Activated naive CD4-positive, alpha-beta T cell treated with anti-CD3 and anti-CD28 coated beads, Interleukin-2, amount 50 U/mL, for 16 hours (primary cell): ENCODE measurements around the gene CCDC102A.

Experiments used
- DNase-seq: peaks from one replicate; pipeline ENCODE4 v3.0.0-alpha.2; 2020

Gene CCDC102A

DNA sequence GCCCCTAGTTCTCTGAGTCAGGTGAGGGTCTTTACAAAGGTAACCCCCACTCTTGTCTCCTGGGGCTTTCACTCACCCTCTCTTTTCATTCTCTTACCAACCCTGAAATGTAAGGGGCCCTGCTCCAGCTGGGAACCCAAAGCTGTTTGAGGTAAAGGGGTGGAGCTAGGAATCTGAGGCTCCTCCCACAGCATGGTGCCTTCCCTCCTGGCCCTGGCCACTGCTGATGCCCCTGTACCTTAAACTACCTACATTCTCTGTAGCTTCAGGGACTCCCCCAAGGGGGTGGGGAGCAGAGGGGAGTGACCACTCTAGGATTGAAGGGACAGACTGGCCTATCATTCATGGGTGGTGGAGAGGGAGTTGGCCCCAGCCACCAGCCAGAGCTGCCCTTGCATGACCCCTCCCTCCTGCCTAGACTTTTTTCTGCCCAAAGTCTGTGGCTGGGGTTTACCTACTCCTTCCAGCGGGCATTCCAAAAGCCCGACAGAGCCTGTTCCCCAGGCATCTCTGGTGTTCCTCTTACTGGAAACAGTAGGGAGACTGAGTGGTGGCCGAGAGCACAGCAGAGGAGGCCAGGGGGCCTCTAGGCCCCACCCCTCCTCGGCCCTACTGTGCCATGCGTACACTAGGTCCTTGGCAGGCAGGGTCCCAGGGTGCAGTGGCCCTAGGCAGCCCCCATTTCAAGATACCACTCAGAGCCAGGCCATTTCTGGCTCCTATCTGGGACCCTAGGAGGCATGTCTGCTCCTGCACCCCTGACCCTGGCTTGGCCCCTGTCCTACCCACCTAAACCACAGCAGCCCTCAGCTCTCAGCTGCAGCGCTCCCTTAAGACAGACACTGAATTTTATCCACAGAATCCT lies 59.6 kb downstream of the CCDC102A start:
- DNase-seq: no peak

DNA sequence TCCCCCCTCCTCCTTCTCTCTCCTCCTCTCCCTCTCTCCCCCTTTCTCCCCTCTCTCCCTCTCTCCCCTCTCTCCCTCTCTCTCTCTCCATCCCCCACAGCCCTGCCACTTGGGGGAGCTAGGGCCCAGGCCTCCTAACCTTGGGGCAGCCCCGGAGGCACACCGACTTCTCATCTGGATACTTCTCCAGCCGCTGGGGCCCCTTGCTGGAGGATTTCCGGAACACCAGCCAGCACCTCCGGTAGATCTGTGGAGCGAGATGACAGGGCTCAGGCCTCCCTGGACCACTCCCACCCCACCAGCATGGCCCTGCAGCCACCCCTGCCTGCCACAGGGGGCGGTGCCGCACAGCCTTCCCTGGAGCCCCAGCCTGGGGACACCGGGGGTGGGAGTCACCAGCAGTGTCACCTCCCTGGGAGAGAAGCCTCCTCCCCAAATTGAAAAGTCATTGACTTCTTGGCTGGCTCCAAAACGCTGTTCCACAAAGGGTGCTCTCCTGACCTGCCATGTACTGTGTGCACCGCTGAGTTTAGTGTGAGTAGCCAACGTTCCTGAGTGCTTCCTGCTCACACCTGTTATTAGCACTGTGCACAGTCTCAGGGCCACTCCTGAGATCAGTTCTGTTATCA lies 60.5 kb downstream of the CCDC102A start:
- DNase-seq: peak; percentile 68

DNA sequence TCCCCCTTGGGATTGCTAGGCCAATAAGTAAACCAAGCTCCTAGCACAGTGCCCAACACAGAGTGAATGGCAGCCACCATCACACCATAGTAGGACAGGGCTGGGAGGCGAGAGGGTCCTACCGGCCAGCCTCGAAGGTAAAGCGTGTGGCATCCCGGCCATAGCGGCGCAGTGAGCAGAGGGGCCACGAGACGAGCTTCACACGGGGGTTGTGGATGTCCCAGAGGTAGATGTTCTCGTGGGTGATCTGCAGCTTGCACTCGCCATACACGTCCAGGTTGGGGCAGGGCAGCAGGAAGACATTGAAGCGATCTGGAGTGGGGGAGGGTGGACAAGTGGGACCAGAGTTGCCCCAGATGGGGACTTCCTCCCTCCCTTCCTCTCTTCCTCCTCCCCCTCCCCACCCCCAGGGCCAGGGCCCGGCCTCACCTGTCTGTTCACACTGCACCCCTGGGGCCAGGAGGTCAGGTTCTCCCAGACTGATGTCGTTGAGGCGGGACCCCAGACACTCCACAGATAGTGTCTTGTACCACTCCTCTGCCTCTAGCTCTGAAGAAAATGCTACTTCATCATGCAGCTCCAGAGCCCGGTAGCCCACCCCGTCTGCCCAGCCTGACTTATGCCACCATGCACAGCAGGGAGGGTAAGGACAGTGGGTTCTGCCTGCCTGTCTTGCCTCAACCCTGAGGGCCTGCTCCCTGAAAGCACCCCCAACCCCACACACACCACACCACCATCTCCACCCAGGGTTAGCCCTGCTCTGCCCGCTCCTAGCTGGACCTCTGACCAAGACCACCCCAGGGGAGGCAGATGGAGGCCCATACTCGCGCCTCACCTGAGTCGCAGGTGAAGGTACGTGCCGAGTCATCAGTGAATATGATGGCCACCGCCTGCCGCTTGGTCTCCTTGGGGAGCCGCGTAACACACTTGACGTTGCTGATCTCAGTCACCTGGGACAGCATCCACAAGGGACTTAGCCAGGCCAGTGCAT lies 61.4 kb downstream of the CCDC102A start:
- DNase-seq: no peak

DNA sequence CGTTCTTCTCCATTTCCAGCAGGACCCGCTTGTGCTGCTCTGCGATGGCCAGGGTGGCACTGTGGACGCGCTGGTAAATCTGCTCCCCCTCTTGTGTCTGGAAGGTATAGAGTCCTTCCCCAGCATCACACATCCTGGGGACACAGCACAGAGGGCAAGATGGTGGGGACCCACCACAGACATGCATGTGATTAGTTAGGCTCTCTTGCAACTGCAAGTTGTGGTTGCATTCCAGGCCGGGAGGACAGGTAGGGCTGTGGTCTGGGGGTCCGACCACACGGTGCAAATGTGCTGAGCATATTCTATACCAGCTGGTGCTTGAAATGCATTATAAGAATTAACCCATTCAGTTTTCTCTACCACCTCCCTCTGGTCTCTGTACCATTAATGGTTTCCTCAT lies 62.5 kb downstream of the CCDC102A start:
- DNase-seq: no peak

DNA sequence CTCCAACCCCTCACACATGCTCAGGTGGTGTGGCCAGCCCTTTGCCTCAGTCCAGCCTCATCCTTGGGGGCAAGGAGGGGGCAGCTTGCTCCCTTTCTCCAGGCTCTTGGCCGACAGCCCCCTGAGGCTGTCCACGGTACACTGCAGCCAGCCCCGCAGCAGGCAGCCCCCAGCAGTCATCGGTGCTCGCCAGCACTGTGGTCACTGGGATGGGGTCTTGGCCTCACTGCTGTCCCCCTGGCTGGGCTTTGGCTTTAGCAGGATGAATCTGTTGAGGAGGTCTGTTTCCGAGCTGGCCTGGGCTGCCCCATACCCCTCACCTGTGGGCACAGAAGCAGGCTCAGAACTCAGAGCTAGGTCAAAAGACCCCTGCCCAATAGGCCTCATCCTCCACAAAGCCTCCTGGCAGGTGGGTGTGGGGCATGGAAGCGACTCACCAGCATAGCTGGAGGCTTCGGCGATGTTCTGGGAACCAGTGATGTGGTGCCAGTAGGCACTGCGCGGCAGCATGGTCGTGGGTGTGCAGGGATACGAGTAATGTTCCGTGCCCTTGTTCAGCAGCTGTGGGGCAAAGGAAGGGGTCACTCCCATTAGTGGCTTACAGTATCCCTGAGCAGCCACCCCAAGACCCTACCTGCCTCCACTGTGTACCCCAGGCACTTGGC lies 63.1 kb downstream of the CCDC102A start:
- no peak for DNase-seq

DNA sequence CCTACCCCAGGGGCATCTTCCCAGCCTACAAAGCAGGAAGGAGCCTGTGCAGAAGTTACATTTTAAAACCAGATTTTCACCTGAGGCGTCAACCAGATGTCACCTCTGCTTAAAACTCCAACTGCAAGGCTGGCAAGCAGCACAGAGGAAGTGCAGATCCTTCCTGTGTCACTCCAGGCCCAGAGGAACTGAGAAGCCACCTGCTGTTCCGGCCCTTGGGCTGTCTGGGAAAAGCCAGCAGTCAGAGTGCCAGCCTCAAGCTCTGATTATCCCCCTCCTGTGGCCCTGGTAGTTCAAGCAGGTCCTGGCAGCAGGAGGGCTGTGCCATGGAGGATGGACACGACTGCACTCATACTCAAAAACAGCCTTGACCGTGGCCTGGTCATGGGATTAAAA lies 63.7 kb downstream of the CCDC102A start:
- no peak for DNase-seq

DNA sequence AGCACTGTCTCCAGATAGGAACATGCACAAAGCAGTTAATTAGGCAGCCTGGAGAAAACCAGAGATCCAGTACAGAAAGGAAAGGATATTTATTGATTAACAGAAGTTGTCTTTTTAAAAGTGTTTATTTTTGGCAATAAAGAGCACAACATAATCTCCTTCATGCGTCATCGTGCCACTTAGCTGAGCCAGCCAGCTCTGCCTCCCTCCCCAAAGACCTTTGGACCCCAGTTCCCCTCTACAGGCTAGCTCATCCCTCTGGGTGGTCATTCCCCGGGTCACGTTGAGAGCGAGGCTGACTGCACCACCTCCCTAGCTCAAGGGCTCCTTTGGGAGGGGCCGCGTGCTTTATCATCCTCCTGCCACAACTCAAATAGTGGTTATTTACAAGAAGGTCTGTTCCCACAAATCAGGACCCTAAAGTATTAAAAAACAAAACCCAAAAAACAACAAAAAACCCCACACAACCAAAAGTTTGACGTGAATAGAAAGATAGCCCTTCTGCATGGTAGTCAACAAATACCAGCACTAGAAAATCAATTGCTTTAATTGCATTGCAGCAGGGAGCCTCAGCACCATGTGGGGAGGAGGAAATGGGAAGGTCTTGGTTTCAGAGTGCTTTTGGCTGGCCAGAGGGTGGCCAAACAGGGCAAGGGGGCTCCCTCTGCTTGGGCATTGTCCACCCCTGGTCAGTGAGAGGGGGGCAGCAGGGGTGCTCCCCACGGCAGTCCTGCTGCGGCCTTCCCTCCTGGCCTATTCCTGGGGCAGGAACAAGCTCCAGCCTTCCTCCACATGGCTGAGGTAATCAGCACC lies 64.3 kb downstream of the CCDC102A start:
- DNase-seq: no peak

DNA sequence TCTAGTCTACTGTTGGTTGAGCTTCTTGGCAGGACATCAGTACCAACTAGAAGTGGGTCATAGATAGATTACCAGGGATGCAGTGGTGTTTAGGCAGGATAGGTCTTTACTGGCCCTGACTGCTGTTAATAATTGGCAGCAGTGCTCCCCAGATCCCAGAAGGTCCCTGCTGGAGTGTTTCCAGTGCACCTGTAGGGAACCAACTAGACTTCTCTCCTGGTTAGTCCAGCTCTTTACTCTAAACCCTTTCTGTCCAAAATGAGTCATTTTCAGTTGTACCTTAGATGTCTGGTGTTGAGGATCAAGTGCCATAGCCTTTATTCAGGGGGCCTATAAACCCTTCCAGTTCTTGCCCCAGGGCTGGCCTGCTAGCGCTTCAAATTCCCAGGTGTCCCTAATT lies 65.2 kb downstream of the CCDC102A start:
- DNase-seq: no peak

DNA sequence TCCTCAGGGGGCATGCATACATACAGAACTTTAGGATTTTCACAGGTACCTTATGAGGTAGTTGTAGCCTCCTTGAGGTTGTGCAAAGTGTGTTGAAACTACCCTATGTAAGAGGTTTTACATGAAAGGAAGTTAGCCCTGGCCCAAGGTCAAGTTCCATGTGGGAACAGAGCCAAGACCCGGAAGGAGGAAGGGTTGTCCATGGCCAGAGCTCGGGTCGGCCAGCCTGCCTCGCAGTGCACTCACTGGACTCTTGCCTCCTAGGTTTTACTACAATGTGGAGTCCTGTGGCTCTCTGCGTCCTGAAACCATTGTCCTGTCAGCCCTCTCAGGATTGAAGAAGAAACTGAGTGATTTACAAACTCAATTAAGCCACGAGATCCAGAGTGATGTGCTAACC lies 65.7 kb downstream of the CCDC102A start:
- no peak for DNase-seq

DNA sequence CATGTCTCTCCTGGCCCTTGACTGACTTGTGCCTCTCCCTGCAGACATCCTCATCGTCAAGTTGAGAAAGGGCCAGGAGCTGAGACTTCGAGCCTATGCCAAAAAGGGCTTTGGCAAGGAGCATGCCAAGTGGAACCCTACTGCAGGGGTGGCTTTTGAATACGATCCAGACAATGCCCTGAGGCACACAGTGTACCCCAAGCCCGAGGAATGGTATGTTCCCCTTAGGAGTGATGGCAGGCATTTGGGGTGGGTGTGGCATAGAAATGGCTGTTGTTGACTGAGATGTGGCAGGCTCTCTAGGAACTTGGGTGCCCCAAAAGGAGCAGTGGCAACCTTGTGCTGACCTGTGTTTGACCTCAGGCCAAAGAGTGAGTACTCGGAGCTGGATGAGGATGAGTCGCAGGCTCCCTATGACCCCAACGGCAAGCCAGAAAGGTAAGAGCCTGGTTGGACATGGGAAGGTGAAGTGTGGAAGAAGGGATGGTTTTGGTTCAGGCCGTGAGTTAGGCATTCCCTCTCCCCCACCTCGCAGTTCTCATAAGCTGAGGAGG lies 66.4 kb downstream of the CCDC102A start:
- DNase-seq: no peak

DNA sequence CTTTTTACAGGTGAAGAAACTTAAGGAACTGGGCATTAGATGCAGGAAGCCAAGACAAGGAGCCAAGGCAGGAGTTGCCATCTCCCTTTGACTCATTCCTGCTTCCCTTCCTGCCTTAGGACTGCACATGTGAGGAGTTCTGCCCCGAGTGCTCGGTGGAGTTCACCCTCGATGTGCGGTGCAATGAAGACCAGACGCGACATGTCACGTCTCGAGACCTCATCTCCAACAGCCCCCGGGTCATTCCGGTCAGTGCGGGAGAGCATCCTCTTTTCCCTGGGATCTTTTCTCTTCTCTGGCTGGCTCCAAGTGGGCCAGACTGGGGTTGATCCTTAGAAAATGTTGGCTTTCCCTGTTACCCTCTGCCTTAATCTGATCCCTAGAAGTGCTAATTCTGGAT lies 67.3 kb downstream of the CCDC102A start:
- DNase-seq: no peak

DNA sequence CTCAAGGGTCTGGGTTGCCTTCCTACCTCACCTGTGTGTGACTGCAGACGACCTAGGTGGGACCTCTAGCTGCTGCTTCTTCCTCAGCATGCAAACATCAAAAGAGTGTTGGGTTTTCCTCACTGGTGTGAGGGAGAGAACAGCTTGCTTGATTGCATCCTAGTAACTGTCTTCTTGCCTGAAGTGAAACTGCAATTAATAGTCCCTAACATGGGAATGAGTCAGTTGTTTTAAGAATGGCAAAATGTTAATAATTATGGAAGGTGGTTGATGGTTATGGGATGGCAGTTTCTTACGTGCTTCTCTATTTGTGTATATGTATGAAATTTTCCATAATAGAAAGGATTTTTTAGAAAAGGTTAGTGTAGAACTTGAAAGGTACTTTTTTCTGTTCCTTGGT lies 68.0 kb downstream of the CCDC102A start:
- no peak for DNase-seq

DNA sequence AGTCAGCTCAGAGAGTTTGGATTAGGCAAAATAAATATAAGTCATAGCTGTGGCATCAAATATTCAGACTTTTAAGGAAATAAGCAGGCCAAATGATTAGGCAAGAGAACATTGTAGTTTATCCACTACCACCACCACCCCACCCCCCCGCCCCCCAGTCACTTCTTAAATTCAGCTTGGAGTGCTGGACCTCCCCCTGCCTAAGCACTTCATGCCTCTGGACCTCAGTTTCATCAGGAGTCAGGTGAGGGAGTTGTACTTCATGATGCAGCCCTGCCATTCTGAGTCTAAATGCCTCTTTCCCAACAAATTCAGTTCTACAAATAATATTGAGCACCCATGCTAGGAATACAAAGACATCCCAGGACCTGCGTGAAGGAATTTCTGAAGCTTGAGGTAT lies 71.8 kb downstream of the CCDC102A start:
- DNase-seq: no peak

DNA sequence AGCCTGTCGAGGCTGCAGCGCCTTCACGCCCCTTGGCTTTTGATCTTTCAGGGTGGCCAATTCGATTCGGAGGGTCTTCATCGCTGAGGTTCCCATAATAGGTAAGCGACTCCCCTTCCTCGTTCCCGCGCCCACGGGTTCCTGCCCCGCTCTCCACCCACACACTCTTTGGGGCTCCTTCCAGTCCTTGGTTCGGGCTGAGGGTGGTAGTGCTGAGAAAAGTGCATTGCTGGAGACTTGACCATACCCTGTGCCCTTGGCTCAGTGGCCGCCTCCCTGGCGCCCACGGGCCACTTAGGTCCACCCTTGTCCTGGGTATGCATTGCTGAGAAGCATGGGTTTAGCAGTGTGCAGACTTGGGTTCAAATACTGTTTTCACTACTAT lies 73.4 kb downstream of the CCDC102A start:
- no peak for DNase-seq

DNA sequence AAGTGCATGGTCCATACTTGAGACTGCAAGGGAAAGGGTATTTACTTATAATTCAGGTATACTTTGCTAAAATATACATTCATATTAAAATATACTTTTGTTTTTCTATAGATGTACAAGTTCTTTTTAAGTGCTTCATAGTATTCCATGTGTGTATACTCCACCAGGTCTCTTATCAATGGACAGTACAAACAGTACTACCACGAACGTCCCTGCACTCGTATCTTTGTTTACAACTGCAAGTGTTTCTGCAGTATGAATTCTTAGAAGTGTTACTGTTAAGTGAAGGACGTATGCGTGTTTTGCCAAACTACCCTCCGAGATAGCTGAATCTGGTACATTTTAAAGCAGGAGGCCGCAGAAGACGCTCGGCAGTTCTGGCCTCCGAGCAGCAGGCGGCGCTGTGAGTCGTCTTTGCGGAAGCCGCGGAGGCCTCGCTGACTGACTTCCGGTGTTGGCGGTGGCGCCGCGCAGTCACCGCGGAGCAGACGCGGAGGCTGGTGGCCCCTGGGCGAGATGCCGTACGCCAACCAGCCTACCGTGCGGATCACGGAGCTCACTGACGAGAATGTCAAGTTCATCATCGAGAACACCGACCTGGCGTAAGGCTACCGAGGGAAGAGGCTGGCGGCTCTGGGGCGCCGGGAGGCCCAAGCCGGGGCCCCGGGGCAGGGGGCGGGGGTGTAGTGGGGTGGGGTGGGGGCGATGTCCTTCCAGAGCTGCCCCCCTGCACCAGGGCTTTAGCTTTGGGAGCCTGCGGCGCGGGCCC lies 74.0 kb downstream of the CCDC102A start, which contains the start of gene POLR2C:
POLR2C (plus strand) TSS at position 471 of the 769 bp plus-strand sequence; CDS start at position 517, 46 bp downstream.
- DNase-seq: peak; percentile 94
